NCI-H1105 treated with DMSO at 0.1 percent for 48 hours (cell line): Measurements from ENCODE around the gene MATK.

ENCODE experiments used
- DNase-seq: peaks from one replicate; lab custom pipeline; 2025; lab: John Stamatoyannopoulos, UW

MATK gene

GRCh38 chr19:3750211-3750610 lies 36.0 kb downstream of the MATK start:
- no peak for DNase-seq

DNA sequence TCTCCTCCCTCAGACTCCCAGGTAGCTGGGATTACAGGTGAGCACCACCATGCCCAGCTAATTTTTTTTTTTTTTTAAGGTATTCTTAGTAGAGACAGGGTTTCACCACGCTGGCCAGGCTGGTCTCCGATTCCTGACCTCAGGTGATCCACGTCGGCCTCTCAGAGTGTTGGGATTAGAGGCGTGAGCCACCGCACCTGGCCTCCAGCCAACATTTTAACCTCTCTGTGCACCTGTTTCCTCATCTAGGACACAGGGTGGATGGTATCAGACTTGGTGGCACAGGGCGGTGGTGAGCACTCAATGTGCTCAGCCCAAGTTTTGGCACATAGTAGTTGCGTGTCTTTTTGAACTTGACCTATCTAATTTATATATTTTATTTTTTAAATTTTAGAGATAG lies 37.2 kb downstream of the MATK start:
- DNase-seq: no peak

DNA sequence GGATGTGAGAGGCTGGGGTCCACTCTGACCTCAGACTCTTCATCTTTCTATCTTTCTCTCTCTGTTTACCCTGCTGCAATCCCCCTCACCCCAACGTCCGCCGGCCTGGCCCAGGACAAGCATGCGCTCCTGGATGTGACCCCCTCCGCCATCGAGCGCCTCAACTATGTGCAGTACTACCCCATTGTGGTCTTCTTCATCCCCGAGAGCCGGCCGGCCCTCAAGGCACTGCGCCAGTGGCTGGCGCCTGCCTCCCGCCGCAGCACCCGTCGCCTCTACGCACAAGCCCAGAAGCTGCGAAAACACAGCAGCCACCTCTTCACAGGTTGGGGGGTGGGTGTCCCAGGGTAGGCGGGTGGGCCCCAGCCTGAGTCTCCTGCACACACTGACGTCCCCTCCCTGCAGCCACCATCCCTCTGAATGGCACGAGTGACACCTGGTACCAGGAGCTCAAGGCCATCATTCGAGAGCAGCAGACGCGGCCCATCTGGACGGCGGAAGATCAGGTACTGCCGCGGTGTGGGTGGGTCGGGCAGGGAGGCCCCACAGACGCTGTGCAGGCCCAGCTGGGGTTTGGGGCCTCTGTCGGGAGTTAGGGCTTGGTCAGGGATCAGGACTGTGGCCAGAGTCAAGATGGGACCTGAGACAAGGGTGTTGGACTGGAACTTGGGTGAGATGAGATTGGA lies 39.7 kb downstream of the MATK start:
- DNase-seq: no peak

- DNase-seq: no peak
Measured at GRCh38 chr19:3745363-3746045, 40.7 kb downstream of the MATK start.

DNA sequence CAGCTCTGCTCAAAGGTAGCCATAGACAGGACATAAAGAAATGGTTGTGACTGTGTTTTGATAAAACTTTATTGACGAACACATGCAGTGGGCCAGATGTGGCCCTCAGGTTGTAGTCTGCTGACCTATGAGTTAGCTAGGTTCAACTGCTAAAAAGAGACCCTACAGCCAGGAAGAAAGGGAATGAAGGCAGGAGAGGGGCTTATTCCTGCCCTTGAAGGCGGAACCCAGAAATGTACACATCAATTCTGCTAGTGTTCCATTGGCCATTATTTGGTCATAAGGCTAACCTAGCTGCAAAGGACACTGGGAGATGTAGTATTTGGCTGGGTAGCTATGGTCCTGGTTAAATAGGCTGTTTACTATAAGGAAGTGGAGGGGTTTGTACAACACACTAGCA lies 42.7 kb downstream of the MATK start:
- no peak for DNase-seq

GRCh38 chr19:3740431-3740830 lies 45.8 kb downstream of the MATK start:
- DNase-seq: no peak

GRCh38 chr19:3738477-3739220 lies 47.5 kb downstream of the MATK start:
- no peak for DNase-seq

DNA sequence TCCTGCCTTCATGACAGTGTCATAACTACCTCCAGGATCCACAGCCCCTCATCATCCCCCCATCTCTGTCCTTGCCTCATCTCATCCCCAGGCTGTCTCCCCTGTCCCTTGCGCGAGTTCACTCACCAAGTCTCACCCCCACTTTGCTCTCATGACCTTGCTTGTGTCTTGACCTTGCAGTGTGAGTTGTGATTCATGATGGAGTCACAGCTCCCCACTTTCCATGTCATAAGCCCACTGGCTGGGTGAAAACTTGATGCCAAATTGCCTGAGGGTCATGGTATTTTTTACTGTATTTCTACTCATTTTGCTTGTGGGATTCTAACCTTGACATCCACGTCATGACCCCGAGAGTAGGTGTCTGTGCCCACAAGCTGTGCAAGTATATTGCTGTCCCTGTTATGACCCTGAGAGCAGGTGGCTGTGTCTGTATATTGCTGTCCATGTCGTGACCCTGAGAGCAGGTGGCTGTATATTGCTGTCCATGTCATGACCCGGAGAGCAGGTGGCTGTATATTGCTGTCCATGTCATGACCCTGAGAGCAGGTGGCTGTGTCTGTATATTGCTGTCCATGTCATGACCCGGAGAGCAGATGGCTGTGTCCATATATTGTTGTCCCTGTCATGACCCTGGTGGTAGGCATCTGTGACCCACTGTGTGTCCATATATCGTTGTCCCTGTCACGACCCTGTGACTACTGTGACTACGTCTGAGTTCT lies 48.5 kb downstream of the MATK start:
- DNase-seq: no peak

- no peak for DNase-seq
Measured at GRCh38 chr19:3736106-3736724, 50.0 kb downstream of the MATK start.

GRCh38 chr19:3734310-3734600 lies 51.9 kb downstream of the MATK start:
- DNase-seq: no peak

- DNase-seq: no peak
Measured at GRCh38 chr19:3733549-3734309, 52.5 kb downstream of the MATK start.

DNA sequence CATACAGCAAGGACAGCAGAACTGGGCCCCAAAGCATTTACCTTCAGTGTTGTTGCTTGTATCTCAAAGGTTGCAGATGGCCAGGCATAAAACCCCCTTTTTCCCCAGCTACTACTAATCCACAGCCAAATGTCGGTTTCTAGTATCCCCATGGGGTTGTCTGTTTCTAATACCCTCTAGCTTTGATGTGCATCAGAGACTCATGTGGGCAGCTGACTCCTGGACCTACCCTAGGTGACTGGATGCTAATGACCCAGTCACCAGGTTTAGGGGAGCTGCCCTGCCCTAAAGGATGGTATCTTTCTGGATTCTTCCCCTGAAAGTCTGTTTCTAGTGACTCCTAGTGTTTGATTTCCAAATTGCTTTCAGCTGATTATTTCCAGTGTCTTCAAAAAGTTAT lies 54.1 kb downstream of the MATK start:
- DNase-seq: no peak

DNA sequence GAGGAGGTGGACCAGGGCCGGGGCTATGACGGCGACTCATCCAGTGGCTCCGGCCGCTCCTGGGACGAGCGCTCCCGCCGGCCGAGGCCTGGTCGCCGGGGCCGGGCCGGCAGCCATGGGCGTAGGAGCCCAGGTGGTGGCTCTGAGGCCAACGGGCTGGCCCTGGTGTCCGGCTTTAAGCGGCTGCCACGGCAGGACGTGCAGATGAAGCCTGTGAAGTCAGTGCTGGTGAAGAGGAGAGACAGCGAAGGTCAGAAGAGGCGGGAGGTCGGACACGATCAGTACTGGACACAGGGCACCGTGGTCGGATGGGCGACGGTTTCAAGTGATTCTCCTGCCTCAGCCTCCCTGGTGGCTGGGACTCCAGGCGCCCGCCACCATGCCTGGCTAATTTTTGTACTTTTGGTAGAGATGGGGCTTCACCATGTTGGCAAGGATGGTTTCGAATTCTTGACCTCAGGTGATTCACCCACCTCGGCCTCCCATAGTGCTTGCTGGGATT lies 55.7 kb downstream of the MATK start:
- no peak for DNase-seq
